Lower leg skin (tissue), 4 donors: ENCODE data around the gene ANKRD33B. TPM values are rescaled to one million over a fixed set of nuclear protein-coding genes. Genes with fewer than 3 reads are reported as not detected.

Experiments used
- DNase-seq, 2 donors: peaks; one replicate each; pipeline ENCODE4 v3.0.0-alpha.2; 2019; ENCODE audit warnings: low spot score in 2 of 2
- H3K4me3 ChIP-seq: fragments of 200-600 bp; sonication (generic); 2 replicates; pipeline ENCODE4 v1.5.1; 2017; ENCODE audit warnings: mild to moderate bottlenecking, low read depth; ENCODE audit not compliant: poor library complexity, severe bottlenecking
- POLR2A ChIP-seq, 2 donors: fragments of 450-650 bp; IDR thresholded peaks; one replicate each; pipeline ENCODE4 v1.6.1; 2016 to 2017; ENCODE audit warnings: antibody characterized with exemption in 2 of 2, mild to moderate bottlenecking in 1 of 2, moderate library complexity in 1 of 2
- WGBS, 2 donors: methylation state at CpG; one replicate each; pipeline ENCODE4 v1.1.5; 2018; 5-methylcytosine and 5-hydroxymethylcytosine counted together
- intact Hi-C: fragments of 100-400 bp; cut with DNase I; formaldehyde crosslinking; loops from one replicate; pipeline ENCODE4 v1.15.0; 2023; ENCODE audit warnings: low total_unique reads
- total RNA-seq, 4 donors: library from RNA; depleted of rRNA; stranded (reverse); fragments of >200 nt; gene quantifications; one replicate each; pipeline ENCODE4 v1.1.0, GENCODE V29; 2016
- TF ChIP-seq, protein P1 (sequence below), 3 donors: fragments of 450-650 bp; IDR thresholded peaks; one replicate each; pipeline ENCODE4 v1.5.1; 2016; ENCODE audit warnings: antibody characterized with exemption in 3 of 3, mild to moderate bottlenecking in 3 of 3, moderate library complexity in 2 of 3

Gene ANKRD33B
- total RNA-seq, 4 donors from 2014 or later, result 12.6 to 35.4 (median 17.6) TPM

DNA sequence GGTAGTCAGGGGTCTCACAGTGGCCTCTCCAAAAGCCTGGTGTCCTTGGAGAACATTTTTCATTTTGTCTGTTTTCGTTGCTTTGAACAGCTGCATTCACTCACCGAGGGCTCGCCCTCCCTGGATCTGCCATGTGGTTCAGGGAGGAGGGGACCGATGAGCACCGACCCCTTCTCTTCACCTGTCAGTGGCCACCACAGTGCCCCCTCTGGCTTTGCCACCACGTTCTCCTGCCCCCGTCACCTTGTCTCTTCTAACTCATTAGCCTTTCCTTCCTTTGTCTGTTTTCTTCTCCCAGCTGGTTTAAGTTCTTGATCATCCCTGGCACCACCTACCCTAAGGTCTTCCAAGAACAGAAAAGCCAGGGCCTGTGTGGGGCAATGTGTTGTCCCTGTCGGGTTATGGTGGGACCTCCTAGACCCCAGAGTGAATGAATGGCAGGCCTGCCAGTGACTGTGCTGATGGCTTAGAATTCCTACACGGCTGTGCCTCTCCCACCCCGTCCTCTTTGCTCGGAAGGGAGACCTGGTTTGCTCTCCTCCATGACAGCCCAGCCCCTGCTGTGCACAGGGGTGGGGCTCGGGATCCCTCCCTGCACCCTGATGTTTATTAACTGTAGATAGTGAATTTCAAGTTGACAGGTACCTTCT lies 90.0 kb downstream of the ANKRD33B start:
- intact Hi-C loops, result no loop called here
- WGBS, 2 donors, result 80 to 85% methylated on average over 12 of the region's 12 CpGs
- peak in 1 of 2 donors; percentile 79 for DNase-seq
- H3K4me3 ChIP-seq, result no peak overlapping the region
- TF ChIP-seq, protein P1, sequence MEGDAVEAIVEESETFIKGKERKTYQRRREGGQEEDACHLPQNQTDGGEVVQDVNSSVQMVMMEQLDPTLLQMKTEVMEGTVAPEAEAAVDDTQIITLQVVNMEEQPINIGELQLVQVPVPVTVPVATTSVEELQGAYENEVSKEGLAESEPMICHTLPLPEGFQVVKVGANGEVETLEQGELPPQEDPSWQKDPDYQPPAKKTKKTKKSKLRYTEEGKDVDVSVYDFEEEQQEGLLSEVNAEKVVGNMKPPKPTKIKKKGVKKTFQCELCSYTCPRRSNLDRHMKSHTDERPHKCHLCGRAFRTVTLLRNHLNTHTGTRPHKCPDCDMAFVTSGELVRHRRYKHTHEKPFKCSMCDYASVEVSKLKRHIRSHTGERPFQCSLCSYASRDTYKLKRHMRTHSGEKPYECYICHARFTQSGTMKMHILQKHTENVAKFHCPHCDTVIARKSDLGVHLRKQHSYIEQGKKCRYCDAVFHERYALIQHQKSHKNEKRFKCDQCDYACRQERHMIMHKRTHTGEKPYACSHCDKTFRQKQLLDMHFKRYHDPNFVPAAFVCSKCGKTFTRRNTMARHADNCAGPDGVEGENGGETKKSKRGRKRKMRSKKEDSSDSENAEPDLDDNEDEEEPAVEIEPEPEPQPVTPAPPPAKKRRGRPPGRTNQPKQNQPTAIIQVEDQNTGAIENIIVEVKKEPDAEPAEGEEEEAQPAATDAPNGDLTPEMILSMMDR (IDR thresholded peaks at IDR 0.05), result no peak
- no peak for TF ChIP-seq POLR2A (IDR thresholded peaks at IDR 0.05)

DNA sequence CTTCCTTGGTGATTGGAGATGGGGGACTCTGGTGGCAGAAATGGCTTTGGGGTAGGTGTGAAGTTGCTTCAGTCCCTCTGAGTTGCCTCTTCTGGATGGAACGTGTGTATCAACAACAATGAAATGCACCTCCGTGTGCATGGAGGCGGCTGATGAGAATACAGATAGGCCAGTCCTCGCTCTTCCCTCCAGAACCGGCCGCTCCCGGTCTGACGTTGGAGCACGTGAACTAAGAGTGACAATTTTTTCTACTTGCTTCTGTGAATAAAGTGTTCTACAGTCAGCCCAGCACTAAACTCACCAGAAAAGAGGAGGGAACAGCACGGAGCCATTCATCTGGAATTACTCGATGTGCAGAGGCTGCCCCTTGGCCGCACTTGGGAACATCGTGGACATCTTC lies 90.7 kb downstream of the ANKRD33B start:
- 91 to 93% methylated on average over 13 of the region's 13 CpGs for WGBS, 2 donors
- intact Hi-C loops, result no loop called here
- H3K4me3 ChIP-seq, result no peak overlapping the region
- no peak for TF ChIP-seq POLR2A (IDR thresholded peaks at IDR 0.05)
- TF ChIP-seq, protein P1 (IDR thresholded peaks at IDR 0.05), result no peak
- DNase-seq, result peak in 1 of 2 donors; percentile 39

DNA sequence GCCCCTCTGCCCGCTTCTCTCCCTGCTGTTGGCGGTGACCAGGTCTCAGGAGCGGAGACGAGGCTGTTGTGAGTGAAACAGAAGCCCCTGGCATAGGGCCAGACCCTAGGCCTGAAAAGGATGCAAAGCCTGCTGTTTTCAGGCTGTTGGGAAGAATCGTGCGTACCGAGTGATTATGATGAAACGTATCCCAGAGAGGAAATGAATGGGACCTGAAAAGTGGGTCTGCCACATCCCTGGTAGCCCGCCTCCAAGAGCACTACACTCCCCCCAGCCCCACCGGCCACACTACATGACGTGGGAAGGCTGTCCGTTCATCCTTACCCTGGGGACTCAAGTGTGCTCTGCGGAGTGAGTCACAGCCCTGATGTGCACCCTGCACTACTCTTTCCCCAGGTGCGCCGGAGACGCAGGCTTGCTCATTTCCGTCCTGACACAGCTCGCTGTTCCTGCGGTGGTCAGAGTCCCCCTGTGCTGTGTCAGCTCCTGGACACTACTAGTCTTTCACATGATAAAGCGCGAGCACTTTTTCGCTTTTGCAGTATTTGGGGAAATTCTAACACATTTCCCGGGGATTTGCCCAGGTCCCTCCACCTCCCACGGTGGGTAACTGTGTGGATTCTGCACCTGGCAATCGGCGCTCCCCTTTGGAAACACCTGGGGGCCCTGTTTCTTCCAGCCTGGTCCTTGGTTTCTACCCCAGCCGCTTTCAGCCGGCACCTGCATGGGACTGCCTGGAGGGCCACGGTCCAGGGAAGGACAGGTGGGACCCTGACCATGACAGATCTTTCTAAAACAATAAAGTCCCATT lies 91.5 kb downstream of the ANKRD33B start:
- WGBS, 2 donors, result 87% methylated on average over 29 of the region's 29 CpGs
- TF ChIP-seq, protein P1 (IDR thresholded peaks at IDR 0.05), result no peak
- TF ChIP-seq POLR2A (IDR thresholded peaks at IDR 0.05), result no peak
- H3K4me3 ChIP-seq, result no peak overlapping the region
- intact Hi-C loops, result no loop called here
- peak in 1 of 2 donors; percentile 58 for DNase-seq

DNA sequence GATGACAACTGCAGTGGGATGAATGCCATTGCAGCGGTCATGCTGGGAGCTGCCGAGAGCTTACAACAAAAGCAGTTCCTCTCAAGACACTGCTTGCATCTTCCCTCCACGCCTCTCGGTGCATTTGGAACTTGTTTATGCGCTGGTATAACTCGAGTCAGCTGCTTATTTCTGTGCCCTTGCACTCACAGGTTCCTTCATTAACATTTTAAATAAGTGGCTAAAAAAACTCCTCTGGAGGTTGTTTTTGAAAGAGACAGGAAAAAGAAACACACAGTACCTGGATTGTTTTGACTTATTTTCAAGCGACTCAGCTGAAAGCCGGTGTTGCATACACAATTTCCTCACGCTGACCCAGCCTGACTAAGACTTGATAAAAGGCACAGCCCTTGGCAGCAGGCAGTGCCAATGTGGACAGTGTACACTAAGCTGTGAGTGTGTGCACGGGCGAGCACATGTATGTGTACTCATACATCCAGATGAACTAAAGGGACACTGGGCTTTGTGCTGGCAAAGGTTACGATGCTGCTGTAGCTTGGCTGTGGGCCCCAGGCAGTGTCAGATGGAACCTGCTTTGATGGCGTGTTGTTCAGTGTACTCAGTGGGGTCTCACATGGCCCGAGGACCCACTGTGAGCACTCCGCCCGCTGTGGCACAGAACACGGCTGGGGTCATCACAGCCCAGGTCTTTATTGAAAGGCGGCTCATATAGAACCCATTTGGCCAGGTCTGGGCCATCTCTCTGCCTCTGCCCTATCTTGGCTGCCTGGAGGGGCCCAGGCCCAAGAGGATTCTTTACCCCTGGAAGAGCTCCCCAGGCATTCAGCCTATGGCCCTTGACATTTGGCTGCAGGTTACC lies 92.3 kb downstream of the ANKRD33B start:
- no peak for TF ChIP-seq POLR2A (IDR thresholded peaks at IDR 0.05)
- TF ChIP-seq, protein P1 (IDR thresholded peaks at IDR 0.05), result no peak
- peak in 1 of 2 donors; percentile 76 for DNase-seq
- no peak overlapping the region for H3K4me3 ChIP-seq
- 72 to 81% methylated on average over 18 of the region's 18 CpGs for WGBS, 2 donors
- intact Hi-C loops, result no loop called here

DNA sequence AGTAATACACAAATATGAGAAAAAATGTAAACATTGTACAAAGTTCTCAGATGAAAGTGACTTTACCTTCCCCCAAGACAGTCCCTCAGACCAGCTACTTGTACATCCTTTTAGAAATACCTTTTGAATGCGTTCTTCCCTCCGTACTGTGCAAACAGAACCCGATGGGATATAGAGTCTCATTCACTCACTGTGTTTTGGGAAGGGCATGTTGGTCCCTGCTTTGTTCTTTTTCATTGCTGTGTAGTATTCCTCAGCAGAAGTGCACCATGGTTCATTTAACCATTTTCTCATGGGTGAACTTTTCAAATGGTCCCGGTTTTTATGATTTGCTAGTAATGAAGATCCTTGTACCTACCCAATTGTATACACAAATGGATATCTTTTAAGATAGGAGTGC lies 94.4 kb downstream of the ANKRD33B start:
- no peak for DNase-seq
- TF ChIP-seq POLR2A (IDR thresholded peaks at IDR 0.05), result no peak
- TF ChIP-seq, protein P1 (IDR thresholded peaks at IDR 0.05), result no peak
- no peak overlapping the region for H3K4me3 ChIP-seq
- 83 to 90% methylated on average over 4 of the region's 4 CpGs for WGBS, 2 donors
- intact Hi-C loops, result no loop called here
